GM19193 (cell line): ENCODE measurements around the gene TSPEAR.

Experiments used
- POLR2A ChIP-seq: IDR thresholded peaks from 4 replicates; pipeline ENCODE4 v1.6.1; 2011; ENCODE audit not compliant: insufficient read depth, insufficient read length; ENCODE audit errors: extremely low read depth

The TSPEAR gene

GRCh38 chr21:44667612-44668011, 43.8 kb downstream of the TSPEAR start:
- TF ChIP-seq POLR2A: no peak

- TF ChIP-seq POLR2A: no peak
These were observed 44.7 kb downstream of the TSPEAR start, which contains the start of gene KRTAP12-2 for GRCh38 chr21:44666401-44667320. KRTAP12-2 (minus strand) TSS chr21:44666927; CDS start chr21:44666886, 41 bp downstream.

GRCh38 chr21:44664691-44665090, 46.7 kb downstream of the TSPEAR start:
- no peak for TF ChIP-seq POLR2A

- TF ChIP-seq POLR2A: no peak
These were observed 52.3 kb downstream of the TSPEAR start for GRCh38 chr21:44658913-44659595.

- no peak for TF ChIP-seq POLR2A
These were observed 52.8 kb downstream of the TSPEAR start for GRCh38 chr21:44658541-44658910.

GRCh38 chr21:44657635-44658540, 53.5 kb downstream of the TSPEAR start, which contains the start of gene KRTAP12-3:
KRTAP12-3 (plus strand) TSS chr21:44657932; CDS start chr21:44657980, 48 bp downstream.
- TF ChIP-seq POLR2A: no peak

GRCh38 chr21:44656868-44657267, 54.5 kb downstream of the TSPEAR start:
- no peak for TF ChIP-seq POLR2A

- no peak for TF ChIP-seq POLR2A
These were observed 56.7 kb downstream of the TSPEAR start, which contains the start of gene KRTAP12-4 for GRCh38 chr21:44654576-44655175. KRTAP12-4 (minus strand) TSS chr21:44654659; CDS start chr21:44654614, 45 bp downstream.

GRCh38 chr21:44653656-44654575, 57.5 kb downstream of the TSPEAR start:
- TF ChIP-seq POLR2A: no peak

GRCh38 chr21:44653123-44653522, 58.2 kb downstream of the TSPEAR start:
- no peak for TF ChIP-seq POLR2A

- TF ChIP-seq POLR2A: no peak
These were observed 60.2 kb downstream of the TSPEAR start for GRCh38 chr21:44650973-44651675.

GRCh38 chr21:44650265-44650972, 61.0 kb downstream of the TSPEAR start:
- TF ChIP-seq POLR2A: no peak
